Measurements from ENCODE around the gene TMEM61.

- TF ChIP-seq, protein P1, sequence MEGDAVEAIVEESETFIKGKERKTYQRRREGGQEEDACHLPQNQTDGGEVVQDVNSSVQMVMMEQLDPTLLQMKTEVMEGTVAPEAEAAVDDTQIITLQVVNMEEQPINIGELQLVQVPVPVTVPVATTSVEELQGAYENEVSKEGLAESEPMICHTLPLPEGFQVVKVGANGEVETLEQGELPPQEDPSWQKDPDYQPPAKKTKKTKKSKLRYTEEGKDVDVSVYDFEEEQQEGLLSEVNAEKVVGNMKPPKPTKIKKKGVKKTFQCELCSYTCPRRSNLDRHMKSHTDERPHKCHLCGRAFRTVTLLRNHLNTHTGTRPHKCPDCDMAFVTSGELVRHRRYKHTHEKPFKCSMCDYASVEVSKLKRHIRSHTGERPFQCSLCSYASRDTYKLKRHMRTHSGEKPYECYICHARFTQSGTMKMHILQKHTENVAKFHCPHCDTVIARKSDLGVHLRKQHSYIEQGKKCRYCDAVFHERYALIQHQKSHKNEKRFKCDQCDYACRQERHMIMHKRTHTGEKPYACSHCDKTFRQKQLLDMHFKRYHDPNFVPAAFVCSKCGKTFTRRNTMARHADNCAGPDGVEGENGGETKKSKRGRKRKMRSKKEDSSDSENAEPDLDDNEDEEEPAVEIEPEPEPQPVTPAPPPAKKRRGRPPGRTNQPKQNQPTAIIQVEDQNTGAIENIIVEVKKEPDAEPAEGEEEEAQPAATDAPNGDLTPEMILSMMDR (IDR thresholded peaks at IDR 0.05): peak in 2 of 3 donors; percentile 13 to 64
- TF ChIP-seq POLR2A (IDR thresholded peaks at IDR 0.05): no peak
These were observed 41.6 kb downstream of the TMEM61 start for GRCh38 chr1:55021942-55022546.

Measured in lower leg skin (tissue), 3 donors.